Heart right ventricle (tissue), 16 donors: ENCODE data around the gene FAM13A. TPM values are rescaled to one million over a fixed set of nuclear protein-coding genes. Genes with fewer than 3 reads are reported as not detected.

ENCODE experiments used
- ATAC-seq, 8 donors: fragments of 200-7000 bp; cut with Tn5 transposase; one replicate each; pipeline ENCODE4 v1.9.1; 2020; ENCODE audit warnings: mild to moderate bottlenecking in 8 of 8, moderate library complexity in 8 of 8, moderate number of reproducible peaks in 1 of 8
- DNase-seq, 2 donors: peaks; one replicate each; pipeline ENCODE4 v3.0.0-alpha.2; 2020
- H3K27ac ChIP-seq, 10 donors: fragments of 200-600 bp; sonication (generic) in 2 of 10; one replicate each; pipeline versions ENCODE4 v1.5.0 to v1.8.0; 2020 to 2022; ENCODE audit warnings: mild to moderate bottlenecking in 3 of 10
- H3K27me3 ChIP-seq, 7 donors: fragments of 200-600 bp; one replicate each; pipeline ENCODE4 v1.8.0; 2021 to 2022; ENCODE audit warnings: mild to moderate bottlenecking in 2 of 7
- H3K36me3 ChIP-seq, 9 donors: fragments of 200-600 bp; sonication (generic) in 1 of 9; one replicate each; pipeline versions ENCODE4 v1.5.0 to v1.8.0; 2020 to 2022; ENCODE audit warnings: mild to moderate bottlenecking in 2 of 9
- H3K4me1 ChIP-seq, 9 donors: fragments of 200-600 bp; sonication (generic) in 1 of 9; one replicate each; pipeline versions ENCODE4 v1.5.0 to v1.8.0; 2020 to 2022; ENCODE audit warnings: mild to moderate bottlenecking in 4 of 9
- H3K4me3 ChIP-seq, 10 donors: fragments of 200-600 bp; sonication (generic) in 2 of 10; one replicate each; pipeline versions ENCODE4 v1.5.0 to v1.8.0; 2020 to 2022; ENCODE audit warnings: mild to moderate bottlenecking in 7 of 10, moderate library complexity in 2 of 10
- H3K9me3 ChIP-seq, 11 donors: fragments of 200-600 bp in 10 of 11; sonication (generic) in 2 of 11; one replicate each; pipeline versions ENCODE4 v1.5.0 to v1.8.0; 2013 to 2022; ENCODE audit warnings: mild to moderate bottlenecking in 2 of 11, control low read depth in 1 of 11, moderate library complexity in 1 of 11
- WGBS, 2 donors: extraction: QIAGEN DNeasy Blood & Tissue Kit; methylation state at CpG; one replicate each; pipeline ENCODE4 v1.1.7; 2013; ENCODE audit warnings: inconsistent platforms in 1 of 2; 5-methylcytosine and 5-hydroxymethylcytosine counted together
- intact Hi-C, 10 donors: fragments of 100-400 bp; cut with DNase I; formaldehyde crosslinking; loops; one replicate each; pipeline versions ENCODE4 v1.11.1 to v1.14.2; 2022
- polyA plus RNA-seq, 2 donors: library from polyadenylated mRNA; stranded (reverse); fragments of 200-250 nt; gene quantifications; one replicate each; pipeline ENCODE4 v1.2.3, GENCODE V29; 2013
- total RNA-seq, 10 donors: library from RNA; stranded (reverse); fragmentation: NEBNext Ultra II Directional in 3 of 10; extraction: Animal tissue kit (Norgen Biotek cat#: 25700) in 3 of 10; gene quantifications; one replicate each; pipeline versions ENCODE4 v1.2.1 to v1.2.4, GENCODE V29; 2021 to 2023
- TF ChIP-seq, protein P1 (sequence below), 9 donors: fragments of 200-600 bp; sonication (generic) in 2 of 9; IDR thresholded peaks; one replicate each; pipeline versions ENCODE4 v1.5.0 to v1.8.0; 2021 to 2022; ENCODE audit warnings: antibody characterized with exemption in 9 of 9, mild to moderate bottlenecking in 5 of 9, moderate library complexity in 1 of 9
- donor health status: Arrhythmogenic right ventricular cardiomyopathy.
- donor health status: ischemic (EF 13 %, LVEDD 7.1; RV severe dilation, severe dysfunction).
- donor health status: healthy with polysubstance abuse.
- donor health status: DM: no; HTN: yes; CAD: no.
- donor health status: DM: no; HTN: no; CAD: no.
- donor health status: ischemic (EF 25% LVEDD 6.9; RV normal size, moderate dysfunction).
- donor health status: ischemic (EF 25% LVEDD 5.7; RV mildly dilated, moderate dysfunction).
- donor health status: healthy.
- donor health status: DM: yes; HTN: yes; CAD: no.
- donor health status: Ischemic cardiomyopathy.
- donor health status: ischemic (EF 35%, LVEDD 5.7; RV mildly dilated, moderate dysfunction).
- donor health status: nonischemic (EF 11% LVEDD 7.7; RV severe dilation, severe dysfunction).
- donor health status: DM: yes; HTN: yes; CAD: no.
- donor health status: PGD.
- donor health status: ischemic (EF 29% LVEDD 5.4; RV normal size, mild dysfunction).
- donor health status: nonischemic (EF 23%, LVEDD 6.1; RV moderate dilation, normal function).

FAM13A gene
- total and polyA plus RNA-seq, 12 donors = 2.4 to 18.4 (median 14.1) TPM

DNA sequence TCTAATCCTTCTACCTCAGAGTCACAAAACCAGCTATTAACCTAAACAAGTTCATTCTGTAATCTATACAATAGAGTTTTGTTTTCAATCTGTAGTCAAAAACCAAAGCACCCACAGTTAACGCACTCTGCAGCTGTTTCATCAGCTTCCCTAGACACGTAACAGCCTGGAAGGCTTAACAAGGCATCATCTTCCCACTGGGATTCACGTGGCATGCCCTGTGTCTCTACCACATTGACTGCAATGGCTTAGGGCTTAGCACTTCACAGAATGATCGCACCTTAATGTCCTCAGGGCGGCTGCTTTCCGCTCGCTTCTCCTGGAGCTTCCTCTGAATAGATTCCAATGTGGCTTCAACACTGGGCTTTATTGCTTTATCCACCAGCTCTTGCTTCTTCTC is 309.6 kb downstream of the FAM13A start:
- H3K36me3 ChIP-seq = peaks cover 0 to 99% (median 46%) of the 10 kb centered on the region in 9 donors
- no peak overlapping the region for H3K27ac ChIP-seq
- no peak for DNase-seq
- ATAC-seq = no peak
- H3K9me3 ChIP-seq = no peaks in the 10 kb centered on the region
- 95 to 98% methylated on average over 7 of the region's 7 CpGs for WGBS, 2 donors
- H3K4me1 ChIP-seq = peaks cover 0 to 24% (median 12%) of the 10 kb centered on the region in 9 donors
- no peak overlapping the region for H3K4me3 ChIP-seq
- TF ChIP-seq, protein P1, sequence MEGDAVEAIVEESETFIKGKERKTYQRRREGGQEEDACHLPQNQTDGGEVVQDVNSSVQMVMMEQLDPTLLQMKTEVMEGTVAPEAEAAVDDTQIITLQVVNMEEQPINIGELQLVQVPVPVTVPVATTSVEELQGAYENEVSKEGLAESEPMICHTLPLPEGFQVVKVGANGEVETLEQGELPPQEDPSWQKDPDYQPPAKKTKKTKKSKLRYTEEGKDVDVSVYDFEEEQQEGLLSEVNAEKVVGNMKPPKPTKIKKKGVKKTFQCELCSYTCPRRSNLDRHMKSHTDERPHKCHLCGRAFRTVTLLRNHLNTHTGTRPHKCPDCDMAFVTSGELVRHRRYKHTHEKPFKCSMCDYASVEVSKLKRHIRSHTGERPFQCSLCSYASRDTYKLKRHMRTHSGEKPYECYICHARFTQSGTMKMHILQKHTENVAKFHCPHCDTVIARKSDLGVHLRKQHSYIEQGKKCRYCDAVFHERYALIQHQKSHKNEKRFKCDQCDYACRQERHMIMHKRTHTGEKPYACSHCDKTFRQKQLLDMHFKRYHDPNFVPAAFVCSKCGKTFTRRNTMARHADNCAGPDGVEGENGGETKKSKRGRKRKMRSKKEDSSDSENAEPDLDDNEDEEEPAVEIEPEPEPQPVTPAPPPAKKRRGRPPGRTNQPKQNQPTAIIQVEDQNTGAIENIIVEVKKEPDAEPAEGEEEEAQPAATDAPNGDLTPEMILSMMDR (IDR thresholded peaks at IDR 0.05) = no peak
- no peaks in the 10 kb centered on the region for H3K27me3 ChIP-seq
- intact Hi-C loops = no loop called here

DNA sequence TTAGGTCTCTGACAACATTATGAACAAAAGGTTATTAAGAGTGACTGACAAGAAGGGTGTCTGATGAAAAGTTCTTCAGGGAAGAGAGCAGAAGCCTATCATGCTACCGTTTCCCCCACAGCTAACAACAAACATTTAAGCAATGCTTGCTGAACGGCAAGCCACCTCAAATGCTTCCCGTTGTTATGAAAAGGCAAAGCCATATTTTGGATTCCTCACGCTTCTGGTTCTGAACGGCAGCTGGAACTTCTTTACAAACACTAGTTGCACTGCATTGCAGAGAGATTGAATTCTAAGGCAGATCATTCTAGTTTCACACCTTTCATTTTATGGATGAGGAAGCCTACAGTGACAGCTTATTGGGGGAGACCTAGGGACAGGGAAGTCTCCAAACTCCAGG is 310.8 kb downstream of the FAM13A start:
- Histone ChIP-seq H3K4me3 (no peak overlapping the region), H3K27me3 (no peaks in the 10 kb centered on the region), H3K27ac (peak overlapping the region in 5 of 10 donors; percentile 24 to 50 (median 39)), H3K9me3 (no peaks in the 10 kb centered on the region), H3K36me3 (peaks cover 0 to 100% (median 46%) of the 10 kb centered on the region in 9 donors), H3K4me1 (peaks cover 0 to 24% (median 12%) of the 10 kb centered on the region in 9 donors)
- ATAC-seq (peak in 2 of 8 donors; percentile 30 to 35), DNase-seq (no peak)
- WGBS, 2 donors = 44 to 60% methylated on average over 5 of the region's 5 CpGs
- intact Hi-C loops = no loop called here
- TF ChIP-seq, protein P1 (IDR thresholded peaks at IDR 0.05) = no peak

DNA sequence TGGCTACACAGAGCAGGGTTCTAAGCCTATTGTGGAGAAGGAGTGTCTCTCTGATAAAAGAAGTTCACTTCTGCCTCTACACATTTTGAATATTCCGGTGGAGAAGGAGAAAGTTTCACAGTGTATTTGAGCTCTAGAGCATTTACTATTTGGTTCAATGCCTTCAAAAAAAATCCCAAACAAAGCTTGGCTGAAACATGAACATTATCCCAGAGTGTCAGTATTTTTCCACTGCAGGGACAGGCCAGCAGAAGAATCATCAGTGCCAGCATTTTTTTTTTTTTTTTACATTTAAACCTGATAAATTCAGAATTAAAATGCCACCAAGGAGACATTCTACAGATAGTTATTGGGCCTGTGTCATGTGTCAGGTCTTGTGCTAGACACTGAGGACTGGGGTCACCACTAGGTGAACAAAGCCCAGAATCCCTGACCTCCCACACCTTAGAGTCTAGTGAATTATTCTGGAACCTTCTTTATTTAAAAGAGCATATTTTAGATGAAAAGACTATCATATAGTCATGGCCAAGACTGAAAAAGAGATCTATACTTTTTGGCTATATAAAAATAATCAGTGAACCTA is 311.3 kb downstream of the FAM13A start:
- Histone ChIP-seq H3K27ac (peak overlapping the region in 5 of 10 donors; percentile 24 to 50 (median 39)), H3K9me3 (no peaks in the 10 kb centered on the region), H3K4me3 (no peak overlapping the region), H3K4me1 (peaks cover 0 to 27% (median 12%) of the 10 kb centered on the region in 9 donors), H3K27me3 (no peaks in the 10 kb centered on the region), H3K36me3 (peaks cover 0 to 99% (median 41%) of the 10 kb centered on the region in 9 donors)
- 71 to 77% methylated on average over 1 of the region's 1 CpG for WGBS, 2 donors
- TF ChIP-seq, protein P1 (IDR thresholded peaks at IDR 0.05) = no peak
- DNase-seq (no peak), ATAC-seq (peak in 7 of 8 donors; percentile 30 to 54 (median 52))
- intact Hi-C loops = no loop called here

DNA sequence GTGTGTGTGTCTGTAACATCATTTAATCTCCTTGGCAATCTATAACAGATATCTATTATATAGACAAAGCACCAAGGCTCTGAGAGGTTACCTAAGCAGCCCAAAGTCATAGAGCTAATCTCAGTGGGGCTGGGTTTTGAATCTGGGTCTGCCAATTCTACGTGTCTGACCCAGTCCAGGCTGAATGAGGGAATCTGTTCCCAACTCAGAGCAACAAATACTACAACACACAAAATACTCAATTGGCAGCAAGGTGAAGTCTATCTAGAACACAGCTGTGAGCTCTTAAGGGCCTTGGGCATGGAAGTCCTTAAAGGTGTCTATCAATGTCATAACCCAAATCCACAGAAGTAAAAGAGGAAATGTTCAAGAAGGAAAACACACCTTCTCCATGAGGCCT is 311.8 kb downstream of the FAM13A start:
- ATAC-seq = peak in 5 of 8 donors; percentile 13 to 51 (median 32)
- no peak for DNase-seq
- H3K9me3 ChIP-seq = no peaks in the 10 kb centered on the region
- 47 to 60% methylated on average over 1 of the region's 1 CpG for WGBS, 2 donors
- peaks cover 0 to 98% (median 36%) of the 10 kb centered on the region in 9 donors for H3K36me3 ChIP-seq
- no peaks in the 10 kb centered on the region for H3K27me3 ChIP-seq
- peaks cover 0 to 31% (median 12%) of the 10 kb centered on the region in 9 donors for H3K4me1 ChIP-seq
- H3K4me3 ChIP-seq = no peak overlapping the region
- intact Hi-C loops = no loop called here
- TF ChIP-seq, protein P1 (IDR thresholded peaks at IDR 0.05) = no peak
- H3K27ac ChIP-seq = peak overlapping the region in 4 of 10 donors; percentile 25 to 50 (median 39)
